Fibroblast of skin of abdomen (primary cell): ENCODE data around the gene ZBTB46.
"Not testable (repeated sequence)": the region's sequence is repeated elsewhere in the genome, so short reads cannot be mapped to it uniquely, and the experiment has no call there.

Experiments
- DNase-seq: peaks from one replicate; pipeline ENCODE4 v3.0.0-alpha.2; 2013

The ZBTB46 gene

DNA sequence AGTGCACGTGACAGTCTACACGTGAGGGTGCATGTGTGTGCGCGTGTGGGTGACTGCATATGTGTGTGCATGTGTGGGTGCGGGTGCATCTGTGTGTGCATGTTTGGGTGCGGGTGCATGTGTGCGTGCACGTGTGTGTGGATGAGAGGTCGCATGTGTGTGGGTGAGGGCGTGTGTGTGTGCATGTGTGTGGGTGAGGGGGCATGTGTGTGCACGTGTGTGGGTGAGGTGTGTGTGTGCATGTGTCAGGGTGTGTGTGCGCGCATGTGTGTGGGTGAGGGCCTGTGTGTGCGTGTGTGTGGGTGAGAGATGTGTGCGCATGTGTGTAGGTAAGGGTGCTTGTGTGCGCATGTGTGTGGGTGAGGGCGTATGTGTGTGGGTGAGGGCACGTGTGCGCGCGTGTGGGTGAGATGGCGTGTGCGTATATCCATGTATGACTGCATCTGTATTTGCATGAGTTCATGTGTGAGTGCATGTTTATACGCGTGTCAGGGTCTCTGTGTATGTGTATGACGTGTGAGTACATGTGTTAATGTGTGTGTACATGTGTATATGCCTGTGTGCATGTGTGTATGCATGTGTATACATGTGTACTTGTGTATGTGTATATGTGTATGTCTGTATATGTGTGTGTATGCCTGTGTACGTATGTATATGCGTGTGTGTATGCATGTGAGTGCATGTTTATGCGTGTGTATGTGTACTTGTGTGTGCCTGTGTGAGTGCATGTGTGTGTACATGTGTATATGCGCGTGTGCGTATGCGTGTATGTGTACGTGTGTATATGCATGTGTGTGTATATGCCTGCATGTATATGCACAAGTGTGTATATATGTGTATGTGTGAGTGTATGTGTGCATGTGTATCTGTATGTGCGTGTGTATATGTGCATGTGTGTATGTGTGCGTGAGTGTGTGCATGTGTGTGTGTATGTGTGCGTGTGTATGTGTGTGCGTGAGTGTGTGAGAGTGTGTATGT, 98.7 kb downstream of the ZBTB46 start:
- no peak for DNase-seq

DNA sequence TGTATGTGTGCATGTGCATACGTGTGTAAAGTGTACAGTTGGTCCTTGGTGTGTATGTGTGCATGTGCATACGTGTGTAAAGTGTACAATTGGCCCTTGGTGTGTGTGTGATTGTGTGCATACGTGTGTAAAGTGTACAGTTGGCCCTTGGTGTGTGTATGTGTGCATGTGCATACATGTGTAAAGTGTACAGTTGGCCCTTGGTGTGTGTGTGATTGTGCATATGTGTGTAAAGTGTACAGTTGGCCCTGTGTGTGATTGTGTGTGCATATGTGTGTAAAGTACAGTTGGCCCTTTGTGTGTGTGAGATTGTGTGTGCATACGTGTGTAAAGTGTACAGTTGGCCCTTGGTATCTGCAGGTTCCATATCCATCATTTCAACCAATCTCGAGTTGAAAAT, 99.7 kb downstream of the ZBTB46 start:
- no peak for DNase-seq

DNA sequence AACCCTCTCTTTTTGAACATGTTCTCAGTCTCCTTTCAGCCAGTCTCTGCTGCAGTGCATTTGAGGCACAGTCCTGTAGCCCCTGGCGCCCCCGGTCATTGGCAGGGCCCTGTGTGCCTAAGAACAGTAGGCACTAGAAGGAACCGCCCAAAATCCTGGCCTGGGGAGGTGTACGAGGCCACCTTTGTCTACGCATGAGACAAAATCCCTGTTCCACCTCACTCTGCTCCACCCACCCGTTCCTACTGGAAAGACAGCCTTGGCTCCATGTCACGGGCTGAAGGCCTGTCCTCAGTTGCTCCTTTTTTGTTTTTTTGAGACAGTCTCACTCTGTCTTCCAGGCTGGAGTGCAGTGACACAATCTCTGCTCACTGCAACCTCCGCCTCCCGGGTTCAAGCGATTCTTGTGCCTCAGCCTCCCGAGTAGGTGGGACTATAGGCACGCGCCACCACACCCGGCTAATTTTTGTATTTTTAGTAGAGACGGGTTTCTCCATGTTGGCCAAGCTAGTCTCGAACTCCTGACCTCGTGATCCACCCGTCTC, 100.8 kb downstream of the ZBTB46 start:
- not testable (repeated sequence) for DNase-seq

DNA sequence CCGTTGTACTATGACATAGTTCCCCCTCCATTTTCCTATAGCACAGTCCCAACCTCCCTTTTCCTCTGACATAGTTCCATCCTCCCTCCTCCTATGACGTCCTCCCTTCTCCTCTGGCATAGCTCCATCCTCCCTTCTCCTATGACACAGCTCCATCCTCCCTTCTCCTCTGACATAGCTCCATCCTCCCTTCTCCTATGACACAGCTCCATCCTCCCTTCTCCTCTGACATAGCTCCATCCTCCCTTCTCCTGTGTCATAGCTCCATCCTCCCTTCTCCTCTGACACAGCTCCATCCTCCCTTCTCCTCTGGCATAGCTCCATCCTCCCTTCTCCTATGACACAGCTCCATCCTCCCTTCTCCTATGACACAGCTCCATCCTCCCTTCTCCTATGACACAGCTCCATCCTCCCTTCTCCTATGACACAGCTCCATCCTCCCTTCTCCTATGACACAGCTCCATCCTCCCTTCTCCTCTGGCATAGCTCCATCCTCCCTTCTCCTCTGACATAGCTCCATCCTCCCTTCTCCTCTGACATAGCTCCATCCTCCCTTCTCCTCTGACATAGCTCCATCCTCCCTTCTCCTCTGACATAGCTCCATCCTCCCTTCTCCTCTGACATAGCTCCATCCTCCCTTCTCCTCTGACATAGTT, 108.0 kb downstream of the ZBTB46 start:
- not testable (repeated sequence) for DNase-seq

DNA sequence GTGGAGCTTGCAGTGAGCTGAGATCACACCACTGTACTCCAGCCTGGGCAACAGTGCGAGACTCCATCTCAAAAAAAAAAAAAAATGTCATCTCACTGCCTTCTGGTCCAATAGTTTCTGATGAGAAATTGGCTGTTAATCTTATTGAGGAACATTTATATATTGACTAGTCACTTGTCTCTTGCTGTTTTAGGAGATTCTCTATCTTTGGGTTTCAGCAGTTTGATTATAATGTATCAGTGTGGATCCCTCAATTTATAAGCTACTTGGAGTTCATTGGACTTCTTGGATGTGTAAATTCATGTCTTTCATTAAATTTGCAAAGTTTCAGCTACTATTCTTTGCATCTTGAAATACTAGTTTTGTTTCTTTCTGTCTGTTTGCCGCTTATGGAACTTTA, 112.1 kb downstream of the ZBTB46 start:
- no peak for DNase-seq

DNA sequence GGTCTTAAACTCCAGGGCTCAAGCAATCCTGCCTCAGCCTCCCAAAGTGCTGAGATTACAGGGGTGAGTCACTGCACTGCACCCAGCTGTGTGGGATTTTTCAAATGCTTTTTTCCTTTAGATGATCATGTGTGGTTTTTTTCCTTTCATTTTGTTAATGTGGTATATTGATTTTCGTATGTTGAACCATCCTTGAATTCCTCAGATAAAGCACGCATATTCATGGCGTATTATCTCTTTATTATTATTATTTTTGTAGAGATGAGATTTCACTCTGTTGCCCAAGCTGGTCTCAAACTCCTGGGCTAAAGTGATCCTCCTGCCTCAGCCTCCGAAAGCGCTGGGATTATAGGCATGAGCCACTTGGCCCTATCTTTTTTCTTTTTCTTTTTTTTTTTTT, 116.2 kb downstream of the ZBTB46 start:
- DNase-seq: no peak

DNA sequence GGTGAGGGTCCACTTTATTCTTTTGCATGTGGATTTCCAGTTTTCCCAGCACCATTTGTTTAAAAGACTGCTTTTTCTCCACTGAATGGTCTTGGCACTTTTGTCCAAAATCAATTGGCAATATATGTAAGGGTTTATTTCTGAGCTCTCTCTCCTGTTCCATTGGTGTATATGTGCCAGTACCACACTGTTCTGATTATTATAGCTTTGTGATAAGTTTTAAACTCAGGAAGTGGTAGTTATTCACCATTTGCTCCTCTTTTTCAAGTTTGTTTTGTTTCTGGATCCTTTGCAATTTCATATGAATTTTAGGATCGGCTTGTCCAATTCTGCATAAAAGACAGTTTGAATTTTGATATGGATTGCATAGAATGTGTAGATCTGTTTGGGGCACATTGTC, 118.9 kb downstream of the ZBTB46 start:
- DNase-seq: no peak

DNA sequence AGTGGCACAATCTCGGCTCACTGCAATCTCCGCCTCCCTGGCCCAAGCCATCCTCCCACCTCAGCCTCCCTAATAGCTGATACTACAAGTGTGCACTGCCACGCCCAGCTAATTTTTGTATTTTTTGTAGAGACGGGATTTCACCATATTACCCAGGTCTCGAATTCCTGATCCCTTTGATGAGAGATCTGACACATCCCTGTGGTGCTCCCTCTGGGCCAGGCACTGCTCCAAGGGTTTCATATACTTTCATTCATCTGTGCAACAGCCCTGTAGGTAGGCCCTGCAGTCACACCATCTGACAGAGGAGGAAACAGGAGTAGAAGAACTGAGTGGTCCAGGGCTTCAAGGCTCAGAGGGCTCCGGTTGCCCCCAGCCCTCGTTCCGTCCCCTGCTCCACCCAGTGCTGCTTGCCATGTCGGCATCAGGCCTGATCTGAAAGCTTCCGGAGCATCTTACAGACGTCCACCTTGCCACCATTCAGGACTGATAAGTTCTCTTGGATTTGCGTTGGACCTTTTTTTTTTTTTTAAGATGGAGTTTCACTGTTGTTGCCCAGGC, 119.9 kb downstream of the ZBTB46 start:
- DNase-seq: no peak

DNA sequence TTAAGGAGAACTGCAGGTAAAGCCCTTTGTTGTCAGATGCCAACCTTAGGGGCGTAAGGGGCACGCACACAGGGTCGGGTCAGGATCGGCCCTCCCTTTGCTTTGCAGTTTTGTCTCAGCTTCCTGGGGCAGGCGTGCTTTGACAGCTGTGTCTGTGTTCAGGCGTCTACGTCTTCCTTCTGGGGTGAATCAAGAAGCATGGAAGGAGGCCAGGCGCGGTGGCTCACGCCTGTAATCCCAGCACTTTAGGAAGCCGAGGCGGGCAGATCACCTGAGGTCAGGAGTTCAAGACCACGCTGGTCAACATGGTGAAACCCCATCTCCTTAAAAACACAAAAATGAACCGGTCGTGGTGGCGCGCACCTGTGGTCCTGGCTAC, 121.9 kb downstream of the ZBTB46 start:
- DNase-seq: no peak

DNA sequence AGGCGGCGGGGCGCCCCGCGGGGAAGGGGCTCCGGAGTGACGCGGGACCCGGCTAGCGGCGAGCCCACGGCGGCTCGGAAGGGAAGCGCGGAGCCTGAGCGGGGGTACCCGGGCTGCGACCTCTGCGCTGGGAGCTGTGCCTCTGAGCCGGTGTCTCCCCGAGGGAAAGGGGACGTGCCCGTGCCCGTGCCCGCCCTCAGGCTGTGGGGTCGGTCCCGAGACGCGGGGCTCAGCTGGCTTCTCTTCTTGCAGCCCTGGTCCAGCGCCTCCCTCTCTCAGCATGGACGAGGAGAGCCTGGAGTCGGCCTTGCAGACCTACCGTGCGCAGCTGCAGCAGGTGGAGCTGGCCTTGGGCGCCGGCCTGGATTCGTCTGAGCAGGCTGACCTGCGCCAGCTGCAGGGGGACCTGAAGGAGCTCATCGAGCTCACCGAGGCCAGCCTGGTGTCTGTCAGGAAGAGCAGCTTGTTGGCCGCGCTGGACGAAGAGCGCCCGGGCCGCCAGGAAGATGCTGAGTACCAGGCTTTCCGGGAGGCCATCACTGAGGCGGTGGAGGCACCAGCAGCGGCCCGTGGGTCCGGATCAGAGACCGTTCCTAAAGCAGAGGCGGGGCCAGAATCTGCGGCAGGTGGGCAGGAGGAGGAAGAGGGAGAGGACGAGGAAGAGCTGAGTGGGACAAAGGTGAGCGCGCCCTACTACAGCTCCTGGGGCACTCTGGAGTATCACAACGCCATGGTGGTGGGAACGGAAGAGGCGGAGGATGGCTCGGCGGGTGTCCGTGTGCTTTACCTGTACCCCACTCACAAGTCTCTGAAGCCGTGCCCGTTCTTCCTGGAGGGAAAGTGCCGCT, 122.5 kb downstream of the ZBTB46 start:
- DNase-seq: no peak

DNA sequence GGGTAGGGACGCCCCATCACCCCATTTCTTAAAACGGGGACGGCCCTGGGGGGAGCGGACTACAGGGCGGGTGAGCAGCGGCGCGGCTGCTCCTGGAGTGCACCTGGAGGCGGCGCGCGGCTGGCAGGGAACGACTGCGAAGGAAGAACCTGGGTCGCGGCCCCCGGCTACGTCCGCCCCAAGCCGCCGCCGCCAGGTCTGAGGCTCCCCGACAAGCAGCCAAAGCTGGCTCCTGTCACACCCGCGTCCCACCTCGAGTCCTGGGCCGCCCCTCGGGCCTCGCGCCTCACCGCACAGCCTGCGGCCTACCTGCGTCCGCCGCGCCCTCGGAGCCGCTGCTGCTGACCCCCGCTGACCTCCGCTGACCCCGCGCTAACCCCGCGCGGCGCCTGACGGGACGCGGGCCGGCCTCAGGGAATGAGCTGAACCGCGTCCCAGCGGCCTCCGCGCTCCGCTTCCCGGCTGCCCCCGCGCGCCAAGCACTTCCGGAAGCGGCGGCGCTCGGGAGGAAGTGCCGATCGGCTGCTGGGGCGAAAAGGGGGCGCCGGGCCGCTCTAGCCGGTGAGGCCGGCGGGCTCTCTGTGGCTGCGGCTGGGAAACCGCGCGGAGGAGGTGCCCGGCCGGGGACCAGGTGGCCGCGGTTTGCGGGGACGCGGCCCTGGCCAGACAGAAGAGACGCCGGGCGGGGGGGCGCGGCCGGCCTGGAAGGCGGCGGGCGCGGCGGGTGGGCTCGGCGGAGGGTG, 123.3 kb downstream of the ZBTB46 start, which contains the start of the genes ARFRP1 and ZGPAT:
Gene ARFRP1, minus strand, starts transcription at position 419 of the 743 bp plus-strand sequence. CDS start 885 bp downstream, outside the sequence.
Gene ZGPAT, plus strand, starts transcription at position 482 of the 743 bp plus-strand sequence. CDS start 542 bp downstream, outside the sequence.
- DNase-seq: peak; percentile 79

DNA sequence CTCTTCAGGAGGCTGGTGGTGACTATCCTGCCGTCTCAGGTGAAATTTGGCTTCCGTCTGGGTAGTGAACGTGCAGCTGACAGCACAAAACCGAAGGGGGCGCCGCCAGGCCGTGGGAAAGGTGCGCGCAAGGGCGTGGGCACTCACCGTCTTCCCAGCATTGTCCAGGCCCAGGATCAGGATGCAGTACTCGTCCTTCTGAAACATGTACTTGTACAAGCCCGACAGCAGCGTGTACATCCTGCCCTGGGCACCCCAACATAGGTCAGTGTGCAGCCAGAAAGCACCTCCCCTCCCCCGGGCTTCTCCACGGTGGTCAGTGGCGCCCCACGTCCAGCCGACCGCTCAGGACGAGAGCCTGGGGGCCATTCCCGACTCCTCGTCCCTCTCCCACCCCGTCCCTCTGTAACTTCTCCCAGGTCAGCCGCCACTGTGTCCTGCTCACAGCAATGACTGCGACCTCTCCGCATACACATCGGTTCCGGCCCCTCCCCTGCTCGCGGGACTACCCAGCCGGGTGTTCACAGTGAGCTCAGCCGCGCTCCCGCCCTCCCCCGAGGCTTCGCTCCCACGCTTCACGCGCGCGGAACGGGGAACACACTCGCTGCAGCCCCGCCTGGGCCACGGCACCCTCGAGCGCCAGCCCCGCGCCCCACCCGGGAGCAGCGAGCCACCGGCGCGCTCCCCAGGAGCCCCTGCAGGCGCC, 124.1 kb downstream of the ZBTB46 start:
- no peak for DNase-seq

DNA sequence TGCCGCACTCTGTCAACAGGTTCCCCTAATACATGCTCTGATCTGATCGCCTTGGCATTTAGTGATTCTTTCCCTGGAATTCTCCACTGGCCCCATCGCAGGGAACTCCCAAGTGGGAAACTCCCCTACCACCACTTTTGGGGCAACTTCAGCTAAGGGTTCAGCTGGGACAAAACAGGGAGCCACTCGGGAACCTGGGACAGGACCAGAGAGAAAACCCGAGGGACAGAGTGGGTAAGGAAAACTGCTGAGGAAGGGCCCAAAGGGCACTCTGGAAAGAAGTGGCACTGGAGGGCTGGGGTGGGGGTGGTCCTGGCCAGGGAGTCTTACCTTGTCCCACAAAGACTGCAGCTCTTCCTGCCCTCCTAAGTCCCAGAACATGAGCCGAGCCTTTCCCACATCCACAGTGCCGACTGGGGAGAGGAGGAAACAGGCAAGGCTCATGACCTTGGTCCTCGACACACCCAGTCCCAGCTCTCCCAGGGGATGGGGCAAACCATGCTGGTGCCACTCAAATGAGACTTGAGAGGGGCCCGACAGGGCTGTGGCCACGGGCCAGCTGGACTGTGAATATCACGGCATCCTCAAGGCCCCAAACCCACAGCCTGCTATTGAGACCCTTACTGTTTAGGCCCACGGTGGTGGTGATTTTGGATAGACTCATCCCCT, 124.9 kb downstream of the ZBTB46 start:
- no peak for DNase-seq

DNA sequence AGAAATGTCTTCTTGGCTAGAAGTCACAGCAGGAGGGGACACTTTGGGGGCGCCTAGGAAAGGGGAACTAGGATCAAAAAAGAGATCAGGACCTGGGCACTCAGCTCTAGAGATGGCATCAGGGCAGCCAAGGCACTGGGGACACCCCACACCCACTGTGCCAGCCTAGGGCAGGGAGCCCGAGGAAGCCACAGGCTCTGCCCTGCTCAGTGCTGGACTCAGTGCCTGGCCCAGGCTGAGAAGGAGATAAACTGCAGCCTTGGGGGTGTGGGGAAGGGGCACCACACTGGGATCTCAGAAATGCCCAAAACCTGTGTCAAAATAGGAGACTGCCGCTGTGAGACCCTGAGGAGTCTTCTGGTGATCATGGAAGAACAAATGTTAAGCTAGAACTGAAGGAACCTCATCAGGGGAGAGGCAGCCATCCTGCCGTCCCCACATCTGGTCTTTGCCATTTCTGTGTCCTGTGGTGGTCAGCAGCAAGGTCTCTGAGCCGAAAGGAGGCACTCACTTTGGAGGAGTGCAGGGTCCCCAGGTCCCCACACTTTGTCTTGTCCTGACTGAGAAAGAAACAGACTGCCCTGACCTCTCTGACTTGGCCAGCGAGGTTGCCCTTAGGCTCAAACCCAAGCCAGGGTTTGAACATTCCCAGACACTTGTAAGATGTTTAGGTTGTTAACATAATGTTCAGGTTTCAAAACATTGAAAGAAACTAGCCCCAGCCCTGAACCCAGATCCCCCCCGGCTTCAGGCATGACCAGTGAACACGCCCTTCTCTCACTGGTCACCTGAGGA, 125.6 kb downstream of the ZBTB46 start:
- no peak for DNase-seq

DNA sequence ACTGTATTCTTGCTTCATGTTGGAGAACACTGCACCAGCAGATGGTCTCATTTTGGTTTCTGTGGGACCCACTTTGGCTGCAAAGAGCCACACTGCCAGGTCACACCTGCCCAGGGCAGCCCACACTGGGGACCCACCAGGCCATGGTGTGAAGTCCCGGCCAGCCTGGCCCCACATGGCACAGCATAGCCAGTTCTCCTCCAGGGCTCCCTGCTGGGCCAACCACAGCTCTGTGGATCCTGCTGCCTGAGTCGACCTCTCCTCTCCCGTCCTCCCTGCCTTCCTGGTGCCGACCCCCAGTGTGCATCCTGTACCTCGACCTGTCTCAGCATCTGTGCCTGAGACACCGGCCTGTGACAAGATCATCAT, 126.3 kb downstream of the ZBTB46 start:
- DNase-seq: no peak

DNA sequence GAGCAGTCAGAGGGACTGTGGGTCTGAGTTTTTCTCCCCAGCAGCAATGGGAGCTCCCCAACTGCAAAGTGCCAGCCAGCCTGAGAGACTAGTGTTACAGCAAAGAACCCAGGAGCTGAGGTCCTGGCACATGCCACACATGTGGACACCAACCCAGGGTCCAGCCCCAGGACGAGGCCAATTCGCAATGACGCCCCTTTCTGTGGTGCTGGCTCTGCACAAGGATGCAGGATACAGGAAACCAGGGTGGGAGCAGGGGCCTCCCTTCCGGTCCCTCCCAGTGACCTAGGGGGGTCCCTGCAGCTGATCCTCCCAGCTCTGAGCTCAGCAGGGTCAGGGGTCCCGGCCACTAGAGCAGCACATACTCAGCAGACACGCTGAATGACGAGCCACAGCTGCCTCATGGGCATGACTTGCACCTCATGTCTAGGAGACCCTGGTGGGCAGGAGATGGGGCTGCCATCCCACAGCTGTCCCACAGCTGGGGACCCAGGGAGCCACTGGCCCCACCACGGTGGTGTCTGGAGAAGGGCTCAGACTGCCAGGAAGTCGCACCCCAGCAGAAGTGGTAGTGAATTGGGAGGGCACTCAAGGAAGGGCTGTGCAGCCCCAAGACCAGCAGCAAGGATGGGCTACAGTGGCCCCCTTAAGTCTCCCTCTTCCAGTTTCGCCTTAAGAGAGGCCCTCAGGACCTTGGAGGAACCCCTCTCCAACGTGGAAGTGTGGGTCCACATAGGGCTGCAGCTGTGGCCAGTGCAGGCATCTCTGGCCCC, 126.9 kb downstream of the ZBTB46 start:
- DNase-seq: no peak

DNA sequence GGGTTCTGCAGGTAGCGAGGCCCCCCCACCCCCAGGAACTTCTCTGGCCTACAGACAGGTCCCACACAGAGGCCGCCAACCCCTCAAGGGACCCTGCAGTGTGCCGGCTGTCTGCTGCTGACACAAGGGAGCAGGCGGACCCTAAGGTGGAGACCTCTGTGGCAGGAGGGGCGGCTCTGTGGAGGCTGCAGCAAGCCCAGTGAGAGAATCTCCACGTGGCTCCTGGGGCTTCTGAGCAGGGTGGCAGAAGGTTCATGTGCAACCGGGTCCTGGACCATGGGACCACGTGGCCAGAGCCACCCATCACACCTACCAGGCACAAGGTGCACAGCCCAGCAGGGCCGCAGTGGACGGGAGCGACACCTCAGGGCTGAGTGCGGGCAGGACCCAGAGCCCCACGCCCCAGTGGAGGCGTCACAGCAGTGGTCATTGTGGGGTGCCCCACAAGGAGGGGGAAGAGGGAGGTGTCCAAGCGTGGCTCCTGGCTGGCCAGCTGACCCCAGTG, 127.5 kb downstream of the ZBTB46 start:
- DNase-seq: no peak
